ENCODE data around the gene ATP6V0A4. TPM values are rescaled to one million over a fixed set of nuclear protein-coding genes. Genes with fewer than 3 reads are reported as not detected.

The ATP6V0A4 gene
- total and polyA plus RNA-seq, 2 of the 13 experiments (the other 11 are each of a cell fraction or from before 2014, with no cell fraction given): 0.24 to 0.25 TPM

DNA sequence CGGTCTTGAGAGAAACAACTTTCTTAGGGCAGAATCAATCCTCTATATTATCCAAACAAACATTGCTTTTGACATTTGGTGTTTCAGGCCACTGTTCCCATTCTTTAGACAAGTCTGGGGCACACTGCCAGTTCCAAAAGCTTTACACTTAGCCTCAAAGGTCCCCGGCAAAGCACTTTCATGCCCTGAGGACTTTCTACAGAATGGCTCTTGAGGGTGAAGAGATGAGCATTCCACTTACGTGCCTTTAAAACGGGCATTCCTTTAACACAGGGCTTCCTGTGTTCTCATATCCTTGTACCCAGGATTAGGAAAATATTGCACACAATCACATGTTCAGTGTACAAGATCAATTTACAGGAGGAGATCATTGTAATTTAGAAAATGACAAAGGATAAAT is 13.3 kb downstream of the ATP6V0A4 start (continued):
- TF ChIP-seq, protein P1, sequence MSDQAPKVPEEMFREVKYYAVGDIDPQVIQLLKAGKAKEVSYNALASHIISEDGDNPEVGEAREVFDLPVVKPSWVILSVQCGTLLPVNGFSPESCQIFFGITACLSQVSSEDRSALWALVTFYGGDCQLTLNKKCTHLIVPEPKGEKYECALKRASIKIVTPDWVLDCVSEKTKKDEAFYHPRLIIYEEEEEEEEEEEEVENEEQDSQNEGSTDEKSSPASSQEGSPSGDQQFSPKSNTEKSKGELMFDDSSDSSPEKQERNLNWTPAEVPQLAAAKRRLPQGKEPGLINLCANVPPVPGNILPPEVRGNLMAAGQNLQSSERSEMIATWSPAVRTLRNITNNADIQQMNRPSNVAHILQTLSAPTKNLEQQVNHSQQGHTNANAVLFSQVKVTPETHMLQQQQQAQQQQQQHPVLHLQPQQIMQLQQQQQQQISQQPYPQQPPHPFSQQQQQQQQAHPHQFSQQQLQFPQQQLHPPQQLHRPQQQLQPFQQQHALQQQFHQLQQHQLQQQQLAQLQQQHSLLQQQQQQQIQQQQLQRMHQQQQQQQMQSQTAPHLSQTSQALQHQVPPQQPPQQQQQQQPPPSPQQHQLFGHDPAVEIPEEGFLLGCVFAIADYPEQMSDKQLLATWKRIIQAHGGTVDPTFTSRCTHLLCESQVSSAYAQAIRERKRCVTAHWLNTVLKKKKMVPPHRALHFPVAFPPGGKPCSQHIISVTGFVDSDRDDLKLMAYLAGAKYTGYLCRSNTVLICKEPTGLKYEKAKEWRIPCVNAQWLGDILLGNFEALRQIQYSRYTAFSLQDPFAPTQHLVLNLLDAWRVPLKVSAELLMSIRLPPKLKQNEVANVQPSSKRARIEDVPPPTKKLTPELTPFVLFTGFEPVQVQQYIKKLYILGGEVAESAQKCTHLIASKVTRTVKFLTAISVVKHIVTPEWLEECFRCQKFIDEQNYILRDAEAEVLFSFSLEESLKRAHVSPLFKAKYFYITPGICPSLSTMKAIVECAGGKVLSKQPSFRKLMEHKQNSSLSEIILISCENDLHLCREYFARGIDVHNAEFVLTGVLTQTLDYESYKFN (CRISPR knock-in tag; conservative IDR thresholded peaks at IDR 0.05): no peak
- TF ChIP-seq ZNF839 (CRISPR knock-in tag; IDR thresholded peaks at IDR 0.05; ENCODE audit: borderline replicate concordance): no peak
- TF ChIP-seq, protein P2, sequence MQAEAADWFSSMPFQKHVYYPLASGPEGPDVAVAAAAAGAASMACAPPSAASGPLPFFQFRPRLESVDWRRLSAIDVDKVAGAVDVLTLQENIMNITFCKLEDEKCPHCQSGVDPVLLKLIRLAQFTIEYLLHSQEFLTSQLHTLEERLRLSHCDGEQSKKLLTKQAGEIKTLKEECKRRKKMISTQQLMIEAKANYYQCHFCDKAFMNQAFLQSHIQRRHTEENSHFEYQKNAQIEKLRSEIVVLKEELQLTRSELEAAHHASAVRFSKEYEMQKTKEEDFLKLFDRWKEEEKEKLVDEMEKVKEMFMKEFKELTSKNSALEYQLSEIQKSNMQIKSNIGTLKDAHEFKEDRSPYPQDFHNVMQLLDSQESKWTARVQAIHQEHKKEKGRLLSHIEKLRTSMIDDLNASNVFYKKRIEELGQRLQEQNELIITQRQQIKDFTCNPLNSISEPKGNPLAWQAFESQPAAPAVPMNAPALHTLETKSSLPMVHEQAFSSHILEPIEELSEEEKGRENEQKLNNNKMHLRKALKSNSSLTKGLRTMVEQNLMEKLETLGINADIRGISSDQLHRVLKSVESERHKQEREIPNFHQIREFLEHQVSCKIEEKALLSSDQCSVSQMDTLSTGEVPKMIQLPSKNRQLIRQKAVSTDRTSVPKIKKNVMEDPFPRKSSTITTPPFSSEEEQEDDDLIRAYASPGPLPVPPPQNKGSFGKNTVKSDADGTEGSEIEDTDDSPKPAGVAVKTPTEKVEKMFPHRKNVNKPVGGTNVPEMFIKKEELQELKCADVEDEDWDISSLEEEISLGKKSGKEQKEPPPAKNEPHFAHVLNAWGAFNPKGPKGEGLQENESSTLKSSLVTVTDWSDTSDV (CRISPR knock-in tag; IDR thresholded peaks at IDR 0.05): no peak
- TF ChIP-seq ZNF607 (CRISPR knock-in tag; IDR thresholded peaks at IDR 0.05; ENCODE audit: borderline replicate concordance): no peak
- TF ChIP-seq HHEX (CRISPR knock-in tag; IDR thresholded peaks at IDR 0.05): no peak
- no peak for TF ChIP-seq NFE2L1 (CRISPR knock-in tag; IDR thresholded peaks at IDR 0.05; ENCODE audit: borderline replicate concordance)

DNA sequence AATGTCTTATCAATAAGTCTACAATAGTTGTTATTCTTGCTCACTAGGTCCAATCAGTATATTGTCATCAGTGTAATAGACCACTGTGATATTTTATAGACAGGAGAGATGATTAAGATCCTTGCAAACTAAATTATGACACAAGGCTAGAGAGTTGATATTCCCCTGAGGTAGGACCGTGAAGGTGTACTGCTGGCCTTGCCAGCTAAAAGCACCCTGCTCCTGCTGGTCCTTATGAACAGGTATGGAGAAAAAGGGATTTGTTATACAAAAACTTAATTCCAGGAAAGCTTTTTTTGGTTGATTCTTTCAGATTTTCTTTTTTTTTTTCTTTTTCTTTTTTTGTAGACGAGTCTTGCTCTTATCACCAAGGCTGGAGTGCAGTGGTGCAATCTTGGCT is 17.0 kb downstream of the ATP6V0A4 start:
- no peaks in the 10 kb centered on the region for H3K36me3 ChIP-seq (replicated peaks in 1 of 2; ENCODE audit: control insufficient read depth in 1 of 2, insufficient read depth in 2 of 2, low read length in 2 of 2)
- intact Hi-C loops (cut with micrococcal nuclease; ENCODE audit: unreplicated experiment) (no loop called here), in situ Hi-C loops (cut with HindIII; ENCODE audit: extremely low pct_ligation_motif_present, low pct_unique_long_range_greater_than_20kb) (no loop called here)
- H3K4me1 ChIP-seq (ENCODE audit: insufficient read depth, low read length): peaks cover 16% of the 10 kb centered on the region
- H3K4me2 ChIP-seq (ENCODE audit: low read depth, low read length): no peak overlapping the region
- no peak for FAIRE-seq
- H4K20me1 ChIP-seq (ENCODE audit: insufficient read depth, low read length): no peaks in the 10 kb centered on the region
- no peak overlapping the region for H3K27ac ChIP-seq (ENCODE audit: extremely low read length, insufficient read depth, low read length)
- DNase-seq (ENCODE audit: low spot score): no peak
- H3K79me2 ChIP-seq (ENCODE audit: insufficient read depth, low read length): no peaks in the 10 kb centered on the region
- BruUV-seq (replicated peaks): no TSS peak
- H3K9ac ChIP-seq (ENCODE audit: insufficient read depth, low read depth, low read length): no peak overlapping the region
- ATAC-seq: no peak
- POLR2A ChIA-PET: no interaction called here
- no peak overlapping the region for H3K4me3 ChIP-seq (replicated peaks in 1 of 3; ENCODE audit: insufficient read depth in 1 of 3, low read depth in 2 of 3, low read length in 3 of 3)
- H3K9me3 ChIP-seq (ENCODE audit: low read length): no peaks in the 10 kb centered on the region
- H2AFZ ChIP-seq (ENCODE audit: low read length): no peak overlapping the region
- WGBS (ENCODE audit: low lambda C conversion rate): 2% methylated on average over 2 of the region's 2 CpGs
- H3K27me3 ChIP-seq (ENCODE audit: control insufficient read depth in 1 of 2, insufficient read depth in 2 of 2, low read length in 2 of 2): no peaks in the 10 kb centered on the region; a peak in 1 of 5 replicates
- CTCF ChIA-PET (ENCODE audit: low intra/inter-chr PET ratio, low total read pairs): no interaction called here
- TF ChIP-seq SNRNP70 (IDR thresholded peaks at IDR 0.05; ENCODE audit: low read depth, low read length) (no peak), SMAD3 (CRISPR knock-in tag; IDR thresholded peaks at IDR 0.05) (no peak), ETV5 (CRISPR knock-in tag; IDR thresholded peaks at IDR 0.05; ENCODE audit: borderline replicate concordance) (no peak), FOXK1 (CRISPR knock-in tag; IDR thresholded peaks at IDR 0.05; ENCODE audit: borderline replicate concordance, low read depth) (no peak), ARNTL (CRISPR knock-in tag; IDR thresholded peaks at IDR 0.05) (no peak)
- TF ChIP-seq, protein P3, sequence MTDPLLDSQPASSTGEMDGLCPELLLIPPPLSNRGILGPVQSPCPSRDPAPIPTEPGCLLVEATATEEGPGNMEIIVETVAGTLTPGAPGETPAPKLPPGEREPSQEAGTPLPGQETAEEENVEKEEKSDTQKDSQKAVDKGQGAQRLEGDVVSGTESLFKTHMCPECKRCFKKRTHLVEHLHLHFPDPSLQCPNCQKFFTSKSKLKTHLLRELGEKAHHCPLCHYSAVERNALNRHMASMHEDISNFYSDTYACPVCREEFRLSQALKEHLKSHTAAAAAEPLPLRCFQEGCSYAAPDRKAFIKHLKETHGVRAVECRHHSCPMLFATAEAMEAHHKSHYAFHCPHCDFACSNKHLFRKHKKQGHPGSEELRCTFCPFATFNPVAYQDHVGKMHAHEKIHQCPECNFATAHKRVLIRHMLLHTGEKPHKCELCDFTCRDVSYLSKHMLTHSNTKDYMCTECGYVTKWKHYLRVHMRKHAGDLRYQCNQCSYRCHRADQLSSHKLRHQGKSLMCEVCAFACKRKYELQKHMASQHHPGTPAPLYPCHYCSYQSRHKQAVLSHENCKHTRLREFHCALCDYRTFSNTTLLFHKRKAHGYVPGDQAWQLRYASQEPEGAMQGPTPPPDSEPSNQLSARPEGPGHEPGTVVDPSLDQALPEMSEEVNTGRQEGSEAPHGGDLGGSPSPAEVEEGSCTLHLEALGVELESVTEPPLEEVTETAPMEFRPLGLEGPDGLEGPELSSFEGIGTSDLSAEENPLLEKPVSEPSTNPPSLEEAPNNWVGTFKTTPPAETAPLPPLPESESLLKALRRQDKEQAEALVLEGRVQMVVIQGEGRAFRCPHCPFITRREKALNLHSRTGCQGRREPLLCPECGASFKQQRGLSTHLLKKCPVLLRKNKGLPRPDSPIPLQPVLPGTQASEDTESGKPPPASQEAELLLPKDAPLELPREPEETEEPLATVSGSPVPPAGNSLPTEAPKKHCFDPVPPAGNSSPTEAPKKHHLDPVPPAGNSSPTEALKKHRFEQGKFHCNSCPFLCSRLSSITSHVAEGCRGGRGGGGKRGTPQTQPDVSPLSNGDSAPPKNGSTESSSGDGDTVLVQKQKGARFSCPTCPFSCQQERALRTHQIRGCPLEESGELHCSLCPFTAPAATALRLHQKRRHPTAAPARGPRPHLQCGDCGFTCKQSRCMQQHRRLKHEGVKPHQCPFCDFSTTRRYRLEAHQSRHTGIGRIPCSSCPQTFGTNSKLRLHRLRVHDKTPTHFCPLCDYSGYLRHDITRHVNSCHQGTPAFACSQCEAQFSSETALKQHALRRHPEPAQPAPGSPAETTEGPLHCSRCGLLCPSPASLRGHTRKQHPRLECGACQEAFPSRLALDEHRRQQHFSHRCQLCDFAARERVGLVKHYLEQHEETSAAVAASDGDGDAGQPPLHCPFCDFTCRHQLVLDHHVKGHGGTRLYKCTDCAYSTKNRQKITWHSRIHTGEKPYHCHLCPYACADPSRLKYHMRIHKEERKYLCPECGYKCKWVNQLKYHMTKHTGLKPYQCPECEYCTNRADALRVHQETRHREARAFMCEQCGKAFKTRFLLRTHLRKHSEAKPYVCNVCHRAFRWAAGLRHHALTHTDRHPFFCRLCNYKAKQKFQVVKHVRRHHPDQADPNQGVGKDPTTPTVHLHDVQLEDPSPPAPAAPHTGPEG (CRISPR knock-in tag; IDR thresholded peaks at IDR 0.05): no peak

All from HepG2 (cell line).